Hematopoietic multipotent progenitor cell treated with erythropoietin and hydrocortisone succinate and interleukin-3 and kit ligand, for 17 days (in vitro differentiated cells): ENCODE results near the gene ALDH16A1.
"Not testable (repeated sequence)": the region's sequence is repeated elsewhere in the genome, so short reads cannot be mapped to it uniquely, and the experiment has no call there.

ENCODE experiments used
- DNase-seq: peaks from one replicate; pipeline ENCODE4 v3.0.0-alpha.2; 2015; ENCODE audit warnings: low spot score

ALDH16A1 gene

DNA sequence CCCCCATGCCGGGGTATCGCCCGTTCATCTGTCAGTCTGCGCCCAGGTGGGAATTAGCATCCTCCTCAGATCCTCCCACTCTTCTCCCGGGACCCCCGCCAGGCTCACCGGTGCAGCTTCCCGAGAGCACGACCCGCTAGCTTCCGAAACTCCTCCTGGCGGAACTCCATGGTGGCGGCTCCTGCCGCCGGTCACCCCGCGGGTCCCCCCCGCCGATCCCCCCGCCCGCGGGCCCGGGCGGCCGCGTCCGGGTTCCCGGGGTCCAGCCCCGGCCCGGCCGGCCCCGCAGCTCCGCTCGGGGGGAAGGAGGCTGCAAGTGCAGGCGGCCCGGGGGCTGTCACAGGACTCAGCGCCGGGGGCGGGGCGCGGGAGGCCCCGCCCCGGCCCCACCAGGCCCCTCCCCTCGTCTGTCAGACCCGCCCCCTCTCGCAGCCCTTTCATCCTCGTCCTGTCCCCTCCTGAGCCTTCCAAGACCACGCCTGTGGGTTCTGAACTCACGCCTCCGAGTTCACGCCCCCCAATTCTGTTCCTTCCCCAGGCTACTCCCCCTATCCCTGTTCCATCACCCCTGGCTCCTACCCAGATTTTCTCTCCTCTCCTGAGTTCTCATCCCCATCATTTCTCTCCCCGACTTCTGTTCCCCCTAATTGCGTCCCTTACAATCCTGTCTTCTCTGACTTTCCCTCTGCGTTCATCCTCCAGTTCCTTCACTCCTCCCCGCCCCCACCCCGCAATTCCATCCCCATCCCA, 11.6 kb upstream of the ALDH16A1 start, which contains the start of gene SLC17A7:
TSS of gene SLC17A7 (minus strand) at position 318 of the 750 bp plus-strand sequence. CDS start at position 170, 148 bp downstream.
- DNase-seq, result no peak

- DNase-seq, result no peak
These were observed 11.1 kb upstream of the ALDH16A1 start for GRCh38 chr19:49441960-49442350.

- DNase-seq, result no peak
These were observed 10.7 kb upstream of the ALDH16A1 start for GRCh38 chr19:49442354-49442753.

- DNase-seq, result peak; percentile 76
These were observed 10.2 kb upstream of the ALDH16A1 start for GRCh38 chr19:49442771-49443365.

GRCh38 chr19:49443366-49444099, 9.5 kb upstream of the ALDH16A1 start:
- DNase-seq, result peak; percentile 94

DNA sequence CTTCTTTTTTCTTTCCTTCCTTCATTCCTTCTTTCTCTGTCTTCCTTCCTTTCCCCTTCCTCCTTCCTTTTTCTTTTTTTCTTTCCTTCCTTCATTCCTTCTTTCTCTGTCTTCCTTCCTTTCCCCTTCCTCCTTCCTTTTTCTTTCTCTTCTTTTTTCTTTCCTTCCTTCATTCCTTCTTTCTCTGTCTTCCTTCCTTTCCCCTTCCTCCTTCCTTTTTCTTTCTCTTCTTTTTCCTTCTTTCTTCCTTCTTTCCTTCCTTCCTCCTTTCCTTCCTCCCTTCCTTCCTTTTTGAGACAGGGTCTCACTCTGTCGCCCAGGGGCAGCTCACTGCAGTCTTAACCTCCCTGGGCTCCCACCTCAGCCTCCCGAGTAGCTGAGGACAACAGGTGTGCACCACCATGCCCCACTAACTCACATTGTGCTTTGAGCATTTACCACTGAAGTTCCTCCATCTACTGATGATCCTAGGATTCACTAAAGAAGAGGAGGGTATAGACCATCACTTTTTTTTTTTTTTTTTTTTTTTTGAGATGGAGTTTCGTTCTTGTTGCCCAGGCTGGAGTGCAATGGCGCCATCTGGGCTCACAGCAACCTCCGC, 8.8 kb upstream of the ALDH16A1 start:
- not testable (repeated sequence) for DNase-seq

DNA sequence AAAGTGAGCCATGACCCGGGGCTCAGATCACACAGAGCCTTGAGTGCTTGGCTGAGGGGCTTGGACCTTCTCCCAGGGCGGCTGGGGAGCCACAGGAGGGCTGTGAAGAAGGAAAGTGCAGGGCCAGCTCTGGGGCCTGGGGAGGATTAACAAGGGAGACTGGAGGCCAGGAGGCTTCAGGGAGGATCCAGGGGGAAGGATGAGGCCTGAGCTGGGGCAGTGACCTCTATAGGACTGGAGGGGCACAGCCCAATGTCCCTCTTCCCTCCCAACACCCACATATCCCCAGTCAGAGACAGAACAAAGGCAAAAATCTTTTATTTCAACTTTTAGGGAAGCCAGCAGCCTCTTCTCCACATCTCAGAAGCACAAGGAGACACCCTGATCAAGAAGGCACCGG, 7.0 kb upstream of the ALDH16A1 start:
- DNase-seq, result no peak

- DNase-seq, result peak; percentile 67
These were observed 5.3 kb upstream of the ALDH16A1 start for GRCh38 chr19:49447485-49448431.

DNA sequence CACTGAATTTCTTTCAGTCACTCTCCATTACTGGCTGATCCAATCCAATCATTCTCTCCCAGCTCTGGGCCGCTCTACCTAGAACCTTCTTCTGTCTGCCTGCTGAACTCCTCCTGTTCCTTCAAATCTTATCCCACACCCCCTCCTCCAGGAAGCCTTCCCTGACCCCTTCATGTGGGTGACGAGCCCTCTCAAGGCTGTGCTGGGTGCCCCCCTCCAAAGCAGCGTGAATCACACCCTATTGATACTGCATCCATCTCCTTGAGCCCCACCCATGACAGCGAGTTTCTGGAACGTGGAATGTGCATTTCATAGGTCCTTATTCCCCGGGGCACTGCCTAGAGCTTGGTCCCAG, 4.6 kb upstream of the ALDH16A1 start:
- no peak for DNase-seq

- DNase-seq, result no peak
These were observed 2.6 kb upstream of the ALDH16A1 start for GRCh38 chr19:49450405-49450804.

- peak; percentile 99 for DNase-seq
These were observed 1.4 kb upstream of the ALDH16A1 start, which contains the start of gene PIH1D1 for GRCh38 chr19:49451430-49452181. Gene PIH1D1, minus strand, starts transcription at chr19:49451814. Its CDS starts 240 bp downstream, at chr19:49451574.

- no peak for DNase-seq
These were observed 774 bp downstream of the ALDH16A1 start for GRCh38 chr19:49453757-49454240.

- no peak for DNase-seq
These were observed 2.7 kb downstream of the ALDH16A1 start for GRCh38 chr19:49455773-49456172.

DNA sequence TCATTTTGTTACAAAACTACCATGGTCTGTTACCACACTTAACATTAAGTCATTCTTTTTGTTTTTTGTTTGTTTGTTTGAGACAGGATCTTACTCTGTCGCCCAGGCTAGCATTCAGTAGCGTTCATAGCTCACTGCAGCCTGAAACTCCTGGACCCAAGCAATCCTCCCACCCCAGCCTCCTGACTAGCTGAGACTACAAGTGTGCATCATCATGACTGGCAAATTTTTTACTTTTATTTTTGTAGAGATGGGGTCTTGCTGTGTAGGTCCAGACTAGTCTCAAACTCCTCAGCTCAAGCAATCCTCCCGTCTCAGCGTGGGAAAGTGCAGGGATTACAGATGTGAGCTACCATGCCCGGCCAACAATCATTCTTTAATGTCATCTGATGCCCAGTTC, 3.3 kb downstream of the ALDH16A1 start:
- no peak for DNase-seq

DNA sequence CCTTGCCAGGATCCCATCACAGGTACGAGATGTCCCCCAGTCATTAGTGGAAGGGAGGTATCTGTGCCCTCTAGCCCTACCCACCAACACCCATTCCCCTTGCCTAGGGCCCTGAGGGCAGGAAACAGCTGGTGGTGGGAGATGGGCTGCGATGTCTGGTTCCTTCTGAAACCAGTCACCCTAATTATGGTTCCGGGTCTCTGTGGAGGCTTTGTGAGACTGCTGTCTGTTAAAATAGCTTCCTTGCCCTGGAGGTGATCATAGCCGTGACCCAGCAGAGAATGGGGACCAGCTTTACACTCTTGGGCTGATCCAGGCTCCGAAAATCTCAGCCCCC, 5.5 kb downstream of the ALDH16A1 start:
- DNase-seq, result no peak

DNA sequence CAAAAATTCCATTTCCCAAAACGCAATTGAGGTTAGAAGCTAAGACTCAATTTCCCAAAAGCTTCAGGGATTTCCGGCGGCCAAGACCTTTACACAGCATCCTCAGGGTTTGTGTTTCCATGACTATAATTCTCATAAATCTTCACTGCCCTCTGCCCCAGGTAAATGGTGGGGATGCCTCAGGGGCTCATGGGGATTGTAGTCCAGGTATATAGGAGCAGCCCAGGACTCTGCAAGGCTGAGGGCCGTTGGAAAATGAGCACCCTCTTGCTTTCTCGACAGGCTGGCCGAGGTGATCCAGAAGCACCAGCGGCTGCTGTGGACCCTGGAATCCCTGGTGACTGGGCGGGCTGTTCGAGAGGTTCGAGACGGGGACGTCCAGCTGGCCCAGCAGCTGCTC, 6.4 kb downstream of the ALDH16A1 start:
- no peak for DNase-seq

- DNase-seq, result not testable (repeated sequence)
These were observed 8.1 kb downstream of the ALDH16A1 start for GRCh38 chr19:49461130-49461529.

GRCh38 chr19:49461656-49462055, 8.6 kb downstream of the ALDH16A1 start:
- DNase-seq, result no peak

DNA sequence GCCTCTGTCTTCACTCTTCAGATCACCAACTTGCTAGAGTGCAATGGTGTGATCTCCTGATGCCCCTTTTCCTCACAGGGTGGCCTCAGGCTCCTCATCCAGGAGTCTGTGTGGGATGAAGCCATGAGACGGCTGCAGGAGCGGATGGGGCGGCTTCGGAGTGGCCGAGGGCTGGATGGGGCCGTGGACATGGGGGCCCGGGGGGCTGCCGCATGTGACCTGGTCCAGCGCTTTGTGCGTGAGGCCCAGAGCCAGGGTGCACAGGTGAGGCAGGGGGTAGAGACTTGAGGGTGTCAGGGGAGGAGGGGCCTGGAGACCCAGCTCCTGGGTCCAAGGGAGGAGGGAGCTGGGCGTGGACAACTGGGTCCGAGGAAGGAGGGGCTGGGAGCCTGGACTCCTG, 9.5 kb downstream of the ALDH16A1 start:
- DNase-seq, result no peak

DNA sequence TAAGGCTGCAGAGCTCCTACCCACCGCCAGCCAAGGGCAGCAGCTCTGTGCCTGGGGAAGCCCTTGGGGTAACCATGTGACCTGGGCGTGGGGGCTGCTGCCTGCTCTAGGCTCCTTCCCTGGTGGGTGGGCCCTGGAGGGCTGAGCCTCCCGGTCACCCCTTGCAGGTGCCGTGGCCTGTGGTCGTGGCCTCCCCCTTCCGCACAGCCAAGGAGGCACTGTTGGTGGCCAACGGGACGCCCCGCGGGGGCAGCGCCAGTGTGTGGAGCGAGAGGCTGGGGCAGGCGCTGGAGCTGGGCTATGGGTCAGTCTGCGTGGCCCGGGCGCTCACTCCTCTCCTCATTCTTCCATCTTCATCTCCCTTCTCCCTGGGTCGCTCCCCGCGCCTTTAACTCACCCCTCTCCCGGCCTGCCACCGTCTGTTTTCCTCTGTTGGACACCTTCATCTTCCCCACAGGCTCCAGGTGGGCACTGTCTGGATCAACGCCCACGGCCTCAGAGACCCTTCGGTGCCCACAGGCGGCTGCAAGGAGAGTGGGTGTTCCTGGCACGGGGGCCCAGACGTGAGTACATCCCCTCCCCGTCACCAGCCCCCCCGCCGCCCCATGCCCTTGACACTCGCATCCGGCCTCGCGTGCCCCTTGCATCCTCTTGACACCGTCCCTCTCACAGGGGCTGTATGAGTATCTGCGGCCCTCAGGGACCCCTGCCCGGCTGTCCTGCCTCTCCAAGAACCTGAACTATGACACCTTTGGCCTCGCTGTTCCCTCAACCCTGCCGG, 11.1 kb downstream of the ALDH16A1 start:
- no peak for DNase-seq
